ENCODE data around the gene SOCS2.
"Not testable (repeated sequence)": the region's sequence is repeated elsewhere in the genome, so short reads cannot be mapped to it uniquely, and the experiment has no call there.

The SOCS2 gene

GRCh38 chr12:93593843-93594242 lies 21.4 kb downstream of the SOCS2 start:
- no peak for DNase-seq (ENCODE audit: low read depth)

DNA sequence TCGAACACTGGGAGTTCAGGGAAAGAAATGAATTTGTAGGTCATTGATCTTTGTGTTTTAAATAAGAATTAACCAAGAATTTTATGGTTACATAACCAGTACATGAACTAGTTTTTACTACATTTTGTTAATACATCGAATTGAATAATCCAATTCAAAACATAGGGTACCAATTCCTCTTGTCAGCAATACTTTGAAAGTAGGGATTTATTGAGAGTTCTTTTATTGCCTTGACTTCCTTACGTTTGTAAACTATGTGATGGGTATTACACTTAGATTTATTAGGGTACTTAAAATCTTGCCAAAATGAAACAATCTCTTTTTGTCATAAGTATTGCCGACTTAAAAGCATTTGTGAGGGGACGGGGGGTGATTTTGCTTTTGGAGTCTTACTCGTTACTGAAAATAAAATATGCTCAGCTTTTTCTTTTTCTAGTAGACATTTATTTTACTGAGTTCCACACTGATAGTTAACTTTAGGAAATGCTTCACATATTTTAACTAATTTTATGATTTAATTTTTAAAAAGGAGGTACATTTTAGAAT lies 22.4 kb downstream of the SOCS2 start:
- DNase-seq (ENCODE audit: low read depth), result no peak

- no peak for DNase-seq (ENCODE audit: low read depth)
Observed at GRCh38 chr12:93595351-93595750, 22.9 kb downstream of the SOCS2 start.

DNA sequence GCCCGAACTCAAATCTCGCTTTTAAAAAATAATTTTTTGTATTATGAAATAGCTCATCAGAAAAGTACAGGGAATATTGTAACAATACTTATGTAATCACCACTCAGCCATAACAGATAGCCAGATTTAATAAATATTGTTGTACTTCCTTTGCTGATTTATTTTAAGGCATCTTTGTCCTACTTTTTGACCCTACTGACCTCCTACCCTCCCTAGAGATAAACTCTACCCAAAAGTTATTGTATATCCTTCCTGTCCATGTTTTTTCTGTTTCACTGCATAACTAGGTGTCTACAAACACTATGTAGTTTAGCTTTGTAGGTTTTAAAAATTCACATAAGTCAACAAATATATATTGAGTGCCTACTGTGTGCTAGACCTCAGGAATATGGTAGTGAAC lies 25.1 kb downstream of the SOCS2 start:
- DNase-seq (ENCODE audit: low read depth), result no peak

- no peak for DNase-seq (ENCODE audit: low read depth)
Observed at GRCh38 chr12:93599192-93599591, 26.7 kb downstream of the SOCS2 start.

GRCh38 chr12:93601591-93601990 lies 29.1 kb downstream of the SOCS2 start:
- DNase-seq (ENCODE audit: low read depth), result no peak

GRCh38 chr12:93602897-93603668 lies 30.6 kb downstream of the SOCS2 start:
- no peak for DNase-seq (ENCODE audit: low read depth)

GRCh38 chr12:93603762-93604161 lies 31.3 kb downstream of the SOCS2 start:
- no peak for DNase-seq (ENCODE audit: low read depth)

- DNase-seq (ENCODE audit: low read depth), result no peak
Observed at GRCh38 chr12:93608313-93608712, 35.8 kb downstream of the SOCS2 start.

DNA sequence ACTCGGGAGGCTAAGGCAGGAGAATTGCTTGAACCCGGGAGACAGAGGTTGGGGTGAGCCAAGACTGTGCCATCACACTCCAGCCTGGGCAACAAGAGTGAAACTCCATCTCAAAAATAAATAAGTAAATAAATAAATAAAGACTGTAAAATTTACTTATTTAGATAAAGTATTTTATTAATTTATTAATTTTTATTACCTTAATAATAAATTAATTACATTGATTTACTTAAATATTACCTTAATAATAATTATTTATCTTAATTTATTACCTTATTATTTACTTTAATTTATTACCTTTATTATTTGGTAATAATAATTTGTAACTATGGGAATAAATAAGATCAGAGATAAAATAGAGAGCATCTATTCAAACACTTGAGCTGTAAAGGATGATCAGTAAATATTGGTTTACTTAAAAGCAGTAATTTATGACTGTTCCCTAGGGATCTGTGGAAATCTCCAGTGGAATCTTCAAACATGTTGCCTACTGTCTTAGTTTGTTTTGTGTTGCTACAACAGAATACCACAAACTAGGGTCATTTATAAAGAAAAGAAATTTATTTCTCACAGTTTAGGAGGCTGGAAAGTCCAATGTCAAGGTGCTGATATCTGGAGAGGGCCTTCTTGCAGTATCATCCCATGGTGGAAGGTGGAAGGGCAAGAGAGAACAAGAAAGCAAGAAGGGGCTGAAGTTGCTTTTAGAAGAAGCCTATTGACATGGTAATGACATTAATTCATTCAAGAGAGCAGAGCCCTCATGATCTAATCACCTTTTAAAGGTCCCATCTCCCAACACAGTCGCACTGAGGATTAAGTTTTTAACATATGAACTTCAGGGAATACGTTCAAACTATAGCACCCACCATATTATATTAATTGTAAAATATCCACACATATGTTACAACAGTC lies 37.1 kb downstream of the SOCS2 start:
- no peak for DNase-seq (ENCODE audit: low read depth)

DNA sequence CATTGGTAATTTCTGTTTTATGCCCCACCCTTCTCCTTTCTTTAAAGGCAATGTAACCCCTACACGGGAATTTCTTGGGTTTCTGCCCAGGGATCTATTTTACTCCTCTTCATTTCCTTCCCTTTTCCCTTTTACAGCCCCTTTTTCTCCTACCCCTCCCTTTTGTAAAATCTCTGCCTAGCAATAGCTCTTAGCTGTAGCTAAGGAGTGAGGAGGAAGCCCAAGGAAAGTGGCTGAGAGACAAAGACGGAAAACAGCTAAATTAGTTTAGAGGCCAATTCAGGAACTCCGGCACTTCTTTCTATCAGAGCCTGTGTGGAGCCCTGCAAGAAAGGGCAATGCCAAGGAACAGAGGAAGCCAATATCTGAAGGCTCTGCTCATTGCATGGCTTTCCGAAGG lies 40.3 kb downstream of the SOCS2 start:
- DNase-seq (ENCODE audit: low read depth), result no peak

DNA sequence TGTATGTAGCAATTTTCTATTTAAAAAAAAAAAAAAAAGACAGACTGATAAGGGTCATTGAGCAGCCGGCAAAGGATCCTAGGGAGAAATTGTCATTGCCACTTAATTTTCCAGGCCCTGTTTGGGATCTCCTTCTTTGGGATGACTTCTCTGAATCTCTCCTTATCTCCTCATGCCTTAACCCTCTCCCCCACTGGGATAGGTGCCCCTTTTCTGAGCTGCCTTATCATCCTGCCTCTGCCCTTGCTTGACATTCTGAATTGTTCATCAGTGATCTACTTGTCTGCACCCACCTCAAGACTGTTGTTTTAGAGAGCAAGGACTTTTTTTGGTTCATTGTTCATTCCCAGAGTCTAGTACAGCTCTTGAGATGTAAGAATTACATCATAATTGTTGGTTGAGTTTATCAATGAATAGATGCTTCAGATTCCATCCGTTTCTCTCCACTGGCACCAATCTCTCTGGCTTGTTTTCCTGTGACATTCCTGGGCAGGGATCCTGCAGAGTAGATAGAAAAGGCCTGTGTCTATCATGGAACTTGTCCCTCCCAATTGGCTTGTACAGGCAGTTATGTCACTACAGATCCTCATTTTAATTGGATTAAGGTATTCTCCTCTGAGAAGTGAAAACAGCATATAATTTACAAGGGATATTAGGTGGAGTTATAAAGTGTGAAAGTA lies 42.6 kb downstream of the SOCS2 start:
- no peak for DNase-seq (ENCODE audit: low read depth)

- DNase-seq (ENCODE audit: low read depth), result no peak
Observed at GRCh38 chr12:93616584-93617101, 44.2 kb downstream of the SOCS2 start.

GRCh38 chr12:93618891-93619410 lies 46.5 kb downstream of the SOCS2 start:
- DNase-seq (ENCODE audit: low read depth), result no peak

DNA sequence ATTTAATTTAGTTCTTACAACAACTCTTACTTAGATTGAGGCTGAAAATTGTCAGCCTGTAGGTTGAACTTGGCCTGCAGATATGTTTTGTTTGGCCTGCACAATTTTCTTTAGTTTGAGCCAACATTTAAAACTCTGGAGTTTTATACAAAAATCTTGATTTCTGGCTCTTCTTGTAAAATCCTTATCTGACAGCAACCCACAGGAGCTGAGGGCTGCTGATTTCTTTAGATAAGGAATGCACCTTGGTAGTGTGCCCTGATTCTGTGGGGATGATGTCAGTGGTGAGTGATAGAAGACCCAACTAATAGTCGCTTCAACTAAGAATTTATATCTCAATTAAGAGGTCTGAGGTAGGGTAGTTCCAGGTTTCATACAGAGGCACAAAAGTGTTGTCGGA lies 49.5 kb downstream of the SOCS2 start:
- no peak for DNase-seq (ENCODE audit: low read depth)

DNA sequence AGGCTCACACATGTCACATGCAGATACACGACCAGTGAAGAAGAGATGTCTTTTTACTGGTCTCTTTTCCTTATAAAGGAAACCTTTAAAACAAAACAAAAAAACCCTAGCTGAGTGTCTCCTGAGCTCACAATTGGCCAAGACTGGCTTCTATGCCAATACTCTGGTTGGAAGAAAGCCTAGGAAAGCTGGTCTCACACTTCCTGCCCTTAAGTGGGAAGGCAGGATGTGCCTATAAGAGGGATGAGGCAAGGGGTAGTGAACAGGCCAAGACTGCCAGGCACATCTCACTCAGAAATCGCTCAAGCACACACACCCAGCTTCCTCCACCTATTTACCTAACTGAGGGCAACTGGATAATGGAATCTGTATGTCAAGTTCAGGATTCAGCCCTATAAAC lies 50.0 kb downstream of the SOCS2 start:
- DNase-seq (ENCODE audit: low read depth), result no peak

GRCh38 chr12:93624595-93625294 lies 52.3 kb downstream of the SOCS2 start:
- DNase-seq (ENCODE audit: low read depth), result no peak

GRCh38 chr12:93625295-93625645 lies 52.8 kb downstream of the SOCS2 start:
- DNase-seq (ENCODE audit: low read depth), result not testable (repeated sequence)

DNA sequence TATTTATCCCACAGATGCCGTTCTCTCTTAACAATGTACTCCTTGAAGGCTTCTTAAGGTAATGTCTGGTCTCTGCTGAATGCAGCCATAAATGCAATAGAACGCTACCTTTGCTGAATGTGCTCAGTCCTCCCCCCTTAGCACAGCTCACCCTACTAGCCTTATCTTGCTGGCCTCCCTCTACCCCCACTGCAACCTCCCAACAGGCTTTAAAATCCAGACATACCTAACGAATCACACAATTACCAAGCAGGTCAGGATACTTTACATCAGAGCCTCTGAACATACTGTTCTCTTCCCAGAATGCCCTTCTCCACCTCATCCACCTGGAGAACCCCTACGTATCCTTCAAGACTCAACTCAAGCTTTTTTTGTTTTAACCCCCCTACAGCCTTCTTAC lies 53.7 kb downstream of the SOCS2 start:
- no peak for DNase-seq (ENCODE audit: low read depth)

All from activated T-cell treated with anti-CD3 and anti-CD28 coated beads for 1 hour (primary cell).